ENCODE results near the gene TMEM151A.

DNA sequence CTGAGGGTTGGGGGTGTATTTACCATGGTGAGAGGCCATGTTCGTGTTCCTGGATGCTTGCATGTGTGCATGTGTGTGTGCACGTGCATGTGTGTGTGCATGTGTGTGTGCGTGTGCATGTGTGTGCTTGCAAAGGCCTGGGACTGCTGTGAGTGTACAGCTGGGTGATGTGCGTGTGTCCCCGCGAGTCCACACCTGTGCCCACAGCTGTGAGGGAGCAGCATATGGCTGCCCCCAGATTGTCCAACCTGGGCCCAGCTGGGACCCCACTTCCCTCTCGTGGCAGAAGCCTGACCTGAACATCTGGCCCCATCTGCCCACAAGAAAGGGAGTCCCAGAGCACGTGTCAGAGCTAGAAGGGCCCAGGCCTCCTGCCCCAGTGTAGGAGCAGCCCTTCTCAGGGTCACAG lies 33.6 kb downstream of the TMEM151A start:
- TF ChIP-seq, protein P1, sequence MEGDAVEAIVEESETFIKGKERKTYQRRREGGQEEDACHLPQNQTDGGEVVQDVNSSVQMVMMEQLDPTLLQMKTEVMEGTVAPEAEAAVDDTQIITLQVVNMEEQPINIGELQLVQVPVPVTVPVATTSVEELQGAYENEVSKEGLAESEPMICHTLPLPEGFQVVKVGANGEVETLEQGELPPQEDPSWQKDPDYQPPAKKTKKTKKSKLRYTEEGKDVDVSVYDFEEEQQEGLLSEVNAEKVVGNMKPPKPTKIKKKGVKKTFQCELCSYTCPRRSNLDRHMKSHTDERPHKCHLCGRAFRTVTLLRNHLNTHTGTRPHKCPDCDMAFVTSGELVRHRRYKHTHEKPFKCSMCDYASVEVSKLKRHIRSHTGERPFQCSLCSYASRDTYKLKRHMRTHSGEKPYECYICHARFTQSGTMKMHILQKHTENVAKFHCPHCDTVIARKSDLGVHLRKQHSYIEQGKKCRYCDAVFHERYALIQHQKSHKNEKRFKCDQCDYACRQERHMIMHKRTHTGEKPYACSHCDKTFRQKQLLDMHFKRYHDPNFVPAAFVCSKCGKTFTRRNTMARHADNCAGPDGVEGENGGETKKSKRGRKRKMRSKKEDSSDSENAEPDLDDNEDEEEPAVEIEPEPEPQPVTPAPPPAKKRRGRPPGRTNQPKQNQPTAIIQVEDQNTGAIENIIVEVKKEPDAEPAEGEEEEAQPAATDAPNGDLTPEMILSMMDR (IDR thresholded peaks at IDR 0.05 in 4 of 5, conservative IDR thresholded peaks at IDR 0.05 in 1 of 5), result no peak
- no peak for TF ChIP-seq POLR2A (IDR thresholded peaks at IDR 0.05)

All from gastrocnemius medialis (tissue), 4 donors.